Measurements from ENCODE around the gene IQCC. TPM values are rescaled to one million over a fixed set of nuclear protein-coding genes. Genes with fewer than 3 reads are reported as not detected.

Gene IQCC
- polyA plus RNA-seq, 1 donor from 2014 or later = 7.5 TPM

DNA sequence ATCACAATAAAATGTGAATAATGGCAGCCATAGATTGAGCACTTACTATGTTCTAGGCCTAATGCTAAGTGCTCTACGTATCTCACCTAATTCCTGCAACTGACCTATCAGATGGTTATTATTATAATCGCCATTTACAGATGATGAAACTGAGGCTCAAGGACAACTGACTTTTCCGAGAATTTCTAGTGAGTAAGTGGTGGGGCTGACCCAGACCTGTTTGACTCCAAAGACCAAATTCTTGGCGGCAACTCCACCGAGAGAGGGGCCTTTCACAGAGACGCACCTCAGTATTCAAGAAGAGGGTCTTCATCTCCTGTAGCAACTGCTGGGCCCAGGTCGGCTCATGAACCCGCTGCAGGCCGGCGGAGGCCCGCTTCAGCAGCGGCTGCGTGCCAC is 16.1 kb downstream of the IQCC start:
- peaks cover 22% of the 10 kb centered on the region for H3K79me2 ChIP-seq (replicated peaks; ENCODE audit: insufficient read depth, low read length)
- H3K36me3 ChIP-seq (ENCODE audit: insufficient read depth, low read length) = peaks cover 4% of the 10 kb centered on the region
- no peaks in the 10 kb centered on the region for H4K20me1 ChIP-seq (ENCODE audit: insufficient read depth)
- H2AFZ ChIP-seq (ENCODE audit: low read depth, low read length) = peak overlapping the region; percentile 75
- H3K27me3 ChIP-seq (ENCODE audit: insufficient read depth, low read depth, low read length) = no peaks in the 10 kb centered on the region
- peak overlapping the region; percentile 89 for H3K9ac ChIP-seq (ENCODE audit: low read length)
- TF ChIP-seq EZH2 (IDR thresholded peaks at IDR 0.05; ENCODE audit: borderline replicate concordance, insufficient read depth, low read length, poor library complexity, severe bottlenecking) (no peak), REST (IDR thresholded peaks at IDR 0.05; ENCODE audit: borderline replicate concordance) (peak; percentile 0), EP300 (conservative IDR thresholded peaks at IDR 0.05; ENCODE audit: poor library complexity, severe bottlenecking) (no peak)
- H3K4me2 ChIP-seq (ENCODE audit: low read length) = peak overlapping the region; percentile 93
- no peaks in the 10 kb centered on the region for H3K9me2 ChIP-seq (ENCODE audit: insufficient read depth, low read length)
- peak overlapping the region; percentile 89 for H3K27ac ChIP-seq (ENCODE audit: low read length)
- H3K4me3 ChIP-seq (ENCODE audit: low read length) = peak overlapping the region; percentile 80
- H3K9me3 ChIP-seq (ENCODE audit: low read length) = no peaks in the 10 kb centered on the region
- no peaks in the 10 kb centered on the region for H3F3A ChIP-seq (ENCODE audit: insufficient read depth, low read length, poor library complexity, severe bottlenecking)

- H3K4me2 ChIP-seq (ENCODE audit: low read length) = peak within 1 kb of the TSS; percentile 93
- H3K4me3 ChIP-seq (ENCODE audit: low read length) = peak within 1 kb of the TSS; percentile 80
- H3K9me2 ChIP-seq (ENCODE audit: insufficient read depth, low read length) = no peaks in the 10 kb centered on the region
- no peaks in the 10 kb centered on the region for H4K20me1 ChIP-seq (ENCODE audit: insufficient read depth)
- H3K9me3 ChIP-seq (ENCODE audit: low read length) = no peaks in the 10 kb centered on the region
- no peaks in the 10 kb centered on the region for H3K36me3 ChIP-seq (ENCODE audit: insufficient read depth, low read length)
- no peaks in the 10 kb centered on the region for H3F3A ChIP-seq (ENCODE audit: insufficient read depth, low read length, poor library complexity, severe bottlenecking)
- H3K27me3 ChIP-seq (ENCODE audit: insufficient read depth, low read depth, low read length) = no peaks in the 10 kb centered on the region
- TF ChIP-seq MXI1 (conservative IDR thresholded peaks at IDR 0.05; ENCODE audit: poor library complexity, severe bottlenecking) (peak; percentile 90), EP300 (conservative IDR thresholded peaks at IDR 0.05; ENCODE audit: poor library complexity, severe bottlenecking) (no peak), SMC3 (conservative IDR thresholded peaks at IDR 0.05; ENCODE audit: poor library complexity) (peak; percentile 17), RAD21 (conservative IDR thresholded peaks at IDR 0.05) (no peak), REST (IDR thresholded peaks at IDR 0.05; ENCODE audit: borderline replicate concordance) (peak; percentile 25), POLR2AphosphoS5 (IDR thresholded peaks at IDR 0.05) (peak; percentile 94)
- TF ChIP-seq, protein P1, sequence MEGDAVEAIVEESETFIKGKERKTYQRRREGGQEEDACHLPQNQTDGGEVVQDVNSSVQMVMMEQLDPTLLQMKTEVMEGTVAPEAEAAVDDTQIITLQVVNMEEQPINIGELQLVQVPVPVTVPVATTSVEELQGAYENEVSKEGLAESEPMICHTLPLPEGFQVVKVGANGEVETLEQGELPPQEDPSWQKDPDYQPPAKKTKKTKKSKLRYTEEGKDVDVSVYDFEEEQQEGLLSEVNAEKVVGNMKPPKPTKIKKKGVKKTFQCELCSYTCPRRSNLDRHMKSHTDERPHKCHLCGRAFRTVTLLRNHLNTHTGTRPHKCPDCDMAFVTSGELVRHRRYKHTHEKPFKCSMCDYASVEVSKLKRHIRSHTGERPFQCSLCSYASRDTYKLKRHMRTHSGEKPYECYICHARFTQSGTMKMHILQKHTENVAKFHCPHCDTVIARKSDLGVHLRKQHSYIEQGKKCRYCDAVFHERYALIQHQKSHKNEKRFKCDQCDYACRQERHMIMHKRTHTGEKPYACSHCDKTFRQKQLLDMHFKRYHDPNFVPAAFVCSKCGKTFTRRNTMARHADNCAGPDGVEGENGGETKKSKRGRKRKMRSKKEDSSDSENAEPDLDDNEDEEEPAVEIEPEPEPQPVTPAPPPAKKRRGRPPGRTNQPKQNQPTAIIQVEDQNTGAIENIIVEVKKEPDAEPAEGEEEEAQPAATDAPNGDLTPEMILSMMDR (IDR thresholded peaks at IDR 0.05; ENCODE audit: poor library complexity, severe bottlenecking) = no peak
- peak within 1 kb of the TSS; percentile 89 for H3K27ac ChIP-seq (ENCODE audit: low read length)
- H3K79me2 ChIP-seq (replicated peaks; ENCODE audit: insufficient read depth, low read length) = peaks cover 22% of the 10 kb centered on the region
- peak within 1 kb of the TSS; percentile 89 for H3K9ac ChIP-seq (ENCODE audit: low read length)
- peak within 1 kb of the TSS; percentile 75 for H2AFZ ChIP-seq (ENCODE audit: low read depth, low read length)
Observed at GRCh38 chr1:32221980-32222755, 16.7 kb downstream of the IQCC start, which contains the start of the genes EIF3I and TMEM234. Gene EIF3I, plus strand, starts transcription at chr1:32222407. Its CDS starts 35 bp downstream, at chr1:32222442. Gene TMEM234, minus strand, starts transcription at chr1:32222353. Its CDS starts 31 bp downstream, at chr1:32222322.
